K562 (cell line): ENCODE measurements around the gene TEX22.

Source experiments
- ATF7 ChIP-seq: fragments of 450-650 bp; IDR thresholded peaks from 2 replicates; pipeline ENCODE4 v1.7.1; 2014; ENCODE audit warnings: mild to moderate bottlenecking, moderate library complexity
- POLR2A ChIP-seq: fragments of 450-650 bp; conservative IDR thresholded peaks from 2 replicates; pipeline ENCODE4 v1.6.1; 2016
- TF ChIP-seq, protein P1 (sequence below), 3 experiments: IDR thresholded peaks in 2 of 3; conservative IDR thresholded peaks in 1 of 3; 2 replicates each; pipeline ENCODE4 v1.5.1; 2011 to 2012; ENCODE audit warnings: low read length in 3 of 3, mild to moderate bottlenecking in 3 of 3, control low read depth in 2 of 3, improper control_type of control experiment in 1 of 3, inconsistent platforms in 1 of 3, low read depth in 1 of 3, mixed read lengths in 1 of 3, moderate library complexity in 1 of 3; ENCODE audit not compliant: insufficient read depth in 2 of 3

DNA sequence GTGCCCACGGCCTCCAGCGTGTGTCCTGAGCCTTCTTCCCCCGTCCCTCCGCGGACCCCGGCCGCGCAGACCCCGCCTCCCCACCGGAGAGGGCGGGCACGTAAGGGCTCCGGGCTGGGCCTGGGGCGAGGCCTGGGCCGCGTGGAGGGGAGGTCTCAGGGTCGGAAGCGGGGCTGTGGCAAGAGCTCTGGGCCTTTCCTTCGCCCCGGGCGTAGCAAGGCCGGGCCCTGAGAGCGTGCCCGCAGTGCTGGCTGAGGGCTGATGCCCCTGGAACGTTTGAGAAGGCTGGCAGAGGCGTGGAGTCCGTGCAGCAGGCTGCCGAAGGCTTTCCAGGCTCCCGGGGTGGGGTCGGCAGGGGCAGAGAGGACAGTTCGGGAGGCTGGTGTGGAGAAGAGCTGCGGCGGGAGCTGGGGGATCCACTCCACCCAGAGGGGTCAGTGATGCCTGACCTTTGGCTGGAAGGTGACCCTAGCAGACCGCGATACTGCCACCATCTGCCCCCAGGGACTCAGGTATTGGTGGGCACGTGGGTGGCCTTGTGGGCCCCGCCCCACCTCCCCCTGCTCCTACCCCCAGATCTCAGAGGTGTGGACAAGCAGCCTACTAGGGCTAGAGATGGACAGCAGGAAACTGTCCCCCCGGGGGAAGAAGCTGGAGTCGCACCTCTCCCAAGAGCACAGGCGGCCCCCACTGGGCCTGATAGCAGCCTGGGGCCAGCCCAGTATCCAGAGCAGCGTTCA is 558 bp downstream of the TEX22 start:
- TF ChIP-seq ATF7 (no peak), POLR2A (no peak; the same call in none of the 2 replicates)
- TF ChIP-seq, protein P1, sequence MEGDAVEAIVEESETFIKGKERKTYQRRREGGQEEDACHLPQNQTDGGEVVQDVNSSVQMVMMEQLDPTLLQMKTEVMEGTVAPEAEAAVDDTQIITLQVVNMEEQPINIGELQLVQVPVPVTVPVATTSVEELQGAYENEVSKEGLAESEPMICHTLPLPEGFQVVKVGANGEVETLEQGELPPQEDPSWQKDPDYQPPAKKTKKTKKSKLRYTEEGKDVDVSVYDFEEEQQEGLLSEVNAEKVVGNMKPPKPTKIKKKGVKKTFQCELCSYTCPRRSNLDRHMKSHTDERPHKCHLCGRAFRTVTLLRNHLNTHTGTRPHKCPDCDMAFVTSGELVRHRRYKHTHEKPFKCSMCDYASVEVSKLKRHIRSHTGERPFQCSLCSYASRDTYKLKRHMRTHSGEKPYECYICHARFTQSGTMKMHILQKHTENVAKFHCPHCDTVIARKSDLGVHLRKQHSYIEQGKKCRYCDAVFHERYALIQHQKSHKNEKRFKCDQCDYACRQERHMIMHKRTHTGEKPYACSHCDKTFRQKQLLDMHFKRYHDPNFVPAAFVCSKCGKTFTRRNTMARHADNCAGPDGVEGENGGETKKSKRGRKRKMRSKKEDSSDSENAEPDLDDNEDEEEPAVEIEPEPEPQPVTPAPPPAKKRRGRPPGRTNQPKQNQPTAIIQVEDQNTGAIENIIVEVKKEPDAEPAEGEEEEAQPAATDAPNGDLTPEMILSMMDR (IDR thresholded peaks at IDR 0.05 in 2 of 3, conservative IDR thresholded peaks at IDR 0.05 in 1 of 3; ENCODE audit: insufficient read depth in 2 of 3, low read depth in 1 of 3, low read length in 3 of 3) = no peak
